ENCODE data around the gene CD74. TPM values are rescaled to one million over a fixed set of nuclear protein-coding genes. Genes with fewer than 3 reads are reported as not detected.

Gene CD74
- total RNA-seq, 1 donor: 3.0 TPM

- peak within 1 kb of the TSS; percentile 79 for H3K4me3 ChIP-seq (ENCODE audit: low read depth, low read length)
- DNase-seq (ENCODE audit: low read depth): peak; percentile 96
- TF ChIP-seq CTCF (IDR thresholded peaks at IDR 0.05; ENCODE audit: insufficient read depth, low read depth, low read length): no peak
Measured at GRCh38 chr5:150357326-150358260, 55.1 kb downstream of the CD74 start, which contains the start of gene TCOF1. TSS of gene TCOF1 (plus strand) at chr5:150357697. CDS start at chr5:150357747, 50 bp downstream.

- no peak for TF ChIP-seq CTCF (IDR thresholded peaks at IDR 0.05; ENCODE audit: insufficient read depth, low read depth, low read length)
- no peak for DNase-seq (ENCODE audit: low read depth)
- peak overlapping the region; percentile 45 for H3K4me3 ChIP-seq (ENCODE audit: low read depth, low read length)
Measured at GRCh38 chr5:150356575-150357294, 56.0 kb downstream of the CD74 start.

- no peak overlapping the region for H3K4me3 ChIP-seq (ENCODE audit: low read depth, low read length)
- no peak for TF ChIP-seq CTCF (IDR thresholded peaks at IDR 0.05; ENCODE audit: insufficient read depth, low read depth, low read length)
- DNase-seq (ENCODE audit: low read depth): no peak
Measured at GRCh38 chr5:150355791-150356190, 56.9 kb downstream of the CD74 start.

GRCh38 chr5:150353032-150353675, 59.6 kb downstream of the CD74 start:
- peak; percentile 6 for DNase-seq (ENCODE audit: low read depth)
- TF ChIP-seq CTCF (IDR thresholded peaks at IDR 0.05; ENCODE audit: insufficient read depth, low read depth, low read length): no peak
- no peak overlapping the region for H3K4me3 ChIP-seq (ENCODE audit: low read depth, low read length)

GRCh38 chr5:150352244-150353031, 60.3 kb downstream of the CD74 start:
- no peak for TF ChIP-seq CTCF (IDR thresholded peaks at IDR 0.05; ENCODE audit: insufficient read depth, low read depth, low read length)
- H3K4me3 ChIP-seq (ENCODE audit: low read depth, low read length): no peak overlapping the region
- no peak for DNase-seq (ENCODE audit: low read depth)

Other genes with a start within 250 kb of the CD74 start
- gene CDX1, start 246.1 kb downstream of the CD74 start, total RNA-seq: under 0.01 and 0.64 TPM in 2 replicates
- under 0.01 TPM in 2 replicates for gene SLC6A7, start 222.8 kb downstream of the CD74 start, total RNA-seq
- 1.3 TPM in 2 replicates for gene CAMK2A, start 123.1 kb downstream of the CD74 start, total RNA-seq
- gene ARSI, start 110.0 kb downstream of the CD74 start, total RNA-seq: 13.8 and 23.5 TPM in 2 replicates
- gene TCOF1, start 55.2 kb downstream of the CD74 start, total RNA-seq: 19.0 and 23.7 TPM in 2 replicates
- 1,744 and 3,299 TPM in 2 replicates for gene RPS14, start 36.8 kb upstream of the CD74 start, total RNA-seq
- gene NDST1, start 95.2 kb upstream of the CD74 start, total RNA-seq: 87.2 and 89.5 TPM in 2 replicates
- 7.3 and 10.6 TPM in 2 replicates for gene SYNPO, start 227.8 kb upstream of the CD74 start, total RNA-seq
- gene MYOZ3, start 248.3 kb upstream of the CD74 start, total RNA-seq: under 0.01 TPM in 2 replicates

All from fibroblast of villous mesenchyme (primary cell).